AG09319 (cell line): ENCODE measurements around the gene CLCC1.

Source experiments
- DNase-seq: peaks from one replicate; pipeline ENCODE4 v3.0.0-alpha.2; 2010; ENCODE audit warnings: low read depth; ENCODE audit errors: extremely low read depth
- TF ChIP-seq, protein P1 (sequence below): IDR thresholded peaks from 2 replicates; pipeline ENCODE4 v1.5.1; 2011; ENCODE audit warnings: low read depth, mild to moderate bottlenecking, inconsistent platforms, low read length, moderate library complexity

Gene CLCC1

DNA sequence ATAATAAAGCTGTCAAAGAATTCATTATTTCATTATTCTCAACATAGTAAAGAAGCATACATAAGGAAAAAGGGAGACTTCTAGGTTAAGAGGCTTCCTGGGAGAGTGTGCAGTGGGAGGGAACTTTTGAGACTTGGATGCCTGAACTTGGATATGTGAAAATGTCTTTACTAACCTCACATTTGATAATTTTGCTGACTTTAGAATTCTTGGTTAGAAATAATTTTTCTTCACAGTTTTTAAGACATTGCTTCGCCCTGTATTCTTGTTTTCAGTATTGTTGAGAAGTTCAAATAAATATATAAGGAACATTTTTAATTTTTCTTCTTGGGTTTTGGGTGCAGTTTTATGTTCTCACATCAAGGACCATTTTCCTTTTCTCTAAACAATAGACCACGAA is 46.5 kb downstream of the CLCC1 start:
- DNase-seq = no peak
- TF ChIP-seq, protein P1, sequence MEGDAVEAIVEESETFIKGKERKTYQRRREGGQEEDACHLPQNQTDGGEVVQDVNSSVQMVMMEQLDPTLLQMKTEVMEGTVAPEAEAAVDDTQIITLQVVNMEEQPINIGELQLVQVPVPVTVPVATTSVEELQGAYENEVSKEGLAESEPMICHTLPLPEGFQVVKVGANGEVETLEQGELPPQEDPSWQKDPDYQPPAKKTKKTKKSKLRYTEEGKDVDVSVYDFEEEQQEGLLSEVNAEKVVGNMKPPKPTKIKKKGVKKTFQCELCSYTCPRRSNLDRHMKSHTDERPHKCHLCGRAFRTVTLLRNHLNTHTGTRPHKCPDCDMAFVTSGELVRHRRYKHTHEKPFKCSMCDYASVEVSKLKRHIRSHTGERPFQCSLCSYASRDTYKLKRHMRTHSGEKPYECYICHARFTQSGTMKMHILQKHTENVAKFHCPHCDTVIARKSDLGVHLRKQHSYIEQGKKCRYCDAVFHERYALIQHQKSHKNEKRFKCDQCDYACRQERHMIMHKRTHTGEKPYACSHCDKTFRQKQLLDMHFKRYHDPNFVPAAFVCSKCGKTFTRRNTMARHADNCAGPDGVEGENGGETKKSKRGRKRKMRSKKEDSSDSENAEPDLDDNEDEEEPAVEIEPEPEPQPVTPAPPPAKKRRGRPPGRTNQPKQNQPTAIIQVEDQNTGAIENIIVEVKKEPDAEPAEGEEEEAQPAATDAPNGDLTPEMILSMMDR = no peak
